GM12878 (cell line): ENCODE results near the gene OR2T27.

Experiments
- ASH2L ChIP-seq: fragments of 300-600, 200-600 bp; sonication (generic); IDR thresholded peaks from 2 replicates; pipeline ENCODE4 v1.6.1; 2017; ENCODE audit warnings: low read depth, mild to moderate bottlenecking, borderline replicate concordance
- BRCA1 ChIP-seq: IDR thresholded peaks from 2 replicates; pipeline ENCODE4 v1.6.1; 2011; ENCODE audit warnings: low read depth, low read length, improper control_type of control experiment
- CBX5 ChIP-seq: sonication (generic); IDR thresholded peaks from 2 replicates; pipeline ENCODE4 v1.6.1; 2016; ENCODE audit warnings: low read depth, moderate library complexity, mild to moderate bottlenecking, inconsistent platforms
- FOXM1 ChIP-seq: IDR thresholded peaks from 2 replicates; pipeline ENCODE4 v1.6.1; 2012; ENCODE audit warnings: low read depth, mild to moderate bottlenecking, inconsistent platforms, low read length, moderate library complexity
- HDGF ChIP-seq: fragments of 450-650 bp; IDR thresholded peaks from 2 replicates; pipeline ENCODE4 v1.6.1; 2016; ENCODE audit warnings: antibody characterized with exemption
- JUNB ChIP-seq: IDR thresholded peaks from 2 replicates; pipeline ENCODE4 v1.6.1; 2016; ENCODE audit warnings: antibody characterized with exemption, mild to moderate bottlenecking
- MEF2B ChIP-seq: fragments of 450-650 bp; IDR thresholded peaks from 2 replicates; pipeline ENCODE4 v1.6.1; 2018; ENCODE audit warnings: mild to moderate bottlenecking, moderate library complexity; ENCODE audit not compliant: partially characterized antibody, poor library complexity, severe bottlenecking
- MXI1 ChIP-seq: fragments of 150-350 bp; IDR thresholded peaks from 2 replicates; pipeline ENCODE4 v1.6.1; 2011; ENCODE audit warnings: low read depth, mild to moderate bottlenecking, inconsistent platforms, low read length, improper control_type of control experiment
- MYC ChIP-seq: IDR thresholded peaks from 2 replicates; pipeline ENCODE4 v1.6.1; 2011; ENCODE audit warnings: mild to moderate bottlenecking, low read length, moderate library complexity, inconsistent platforms; ENCODE audit not compliant: insufficient read depth, insufficient replicate concordance, insufficient read length, severe bottlenecking
- RAD21 ChIP-seq: IDR thresholded peaks from 2 replicates; pipeline ENCODE4 v1.6.1; 2011; ENCODE audit warnings: mild to moderate bottlenecking, low read depth, low read length, moderate library complexity; ENCODE audit not compliant: insufficient read depth
- STAT3 ChIP-seq: IDR thresholded peaks from 2 replicates; pipeline ENCODE4 v1.6.1; 2011; ENCODE audit warnings: low read depth, low read length, improper control_type of control experiment
- ZNF384 ChIP-seq: IDR thresholded peaks from 2 replicates; pipeline ENCODE4 v1.6.1; 2012; ENCODE audit warnings: low read depth, mild to moderate bottlenecking, low read length, improper control_type of control experiment, borderline replicate concordance
- TF ChIP-seq, protein P1 (sequence below), 3 experiments: IDR thresholded peaks in 2 of 3; conservative IDR thresholded peaks in 1 of 3; 2 replicates each; pipeline ENCODE4 v1.5.1; 2011; ENCODE audit warnings: low read depth in 3 of 3, low read length in 3 of 3, mild to moderate bottlenecking in 3 of 3, control low read depth in 2 of 3, moderate library complexity in 2 of 3, inconsistent platforms in 1 of 3, mixed read lengths in 1 of 3; ENCODE audit not compliant: control insufficient read depth in 2 of 3, insufficient read depth in 1 of 3; ENCODE audit errors: extremely low read depth in 1 of 3
- TF ChIP-seq, protein P2 (sequence below): IDR thresholded peaks from 2 replicates; pipeline ENCODE4 v1.6.1; 2011; ENCODE audit warnings: low read depth, mild to moderate bottlenecking, low read length, moderate library complexity, borderline replicate concordance; ENCODE audit errors: extremely low read depth

DNA sequence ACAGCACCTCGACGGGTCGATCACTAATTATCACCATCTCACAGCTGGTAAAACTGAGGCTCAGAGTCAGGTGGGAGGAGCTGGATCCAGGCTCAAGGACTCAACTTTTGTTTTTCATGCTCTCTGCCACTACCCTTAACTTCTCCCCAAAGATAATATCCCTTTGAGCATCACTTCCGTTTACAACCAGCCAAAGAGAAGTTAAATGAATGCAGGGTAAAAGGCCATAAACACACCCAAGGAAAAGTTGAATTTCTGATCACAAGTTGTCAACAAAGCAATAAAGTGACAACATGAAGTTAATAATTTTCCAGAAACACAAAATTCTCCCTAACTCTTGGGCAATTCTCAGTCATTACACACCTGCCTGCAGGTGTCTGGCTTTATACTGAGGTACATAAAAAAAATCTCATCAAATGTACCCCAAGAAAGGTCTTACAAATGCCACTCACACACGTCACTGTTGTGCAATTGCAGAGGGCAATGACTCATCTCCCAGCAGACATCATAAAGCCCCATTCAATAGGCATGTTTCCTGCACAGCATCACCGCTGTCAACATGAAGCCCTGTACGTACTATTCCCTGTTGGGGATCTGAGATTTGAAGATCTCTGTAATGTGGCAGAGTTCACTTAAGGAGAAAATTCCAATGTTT lies 23.8 kb downstream of the OR2T27 start:
- TF ChIP-seq, protein P1, sequence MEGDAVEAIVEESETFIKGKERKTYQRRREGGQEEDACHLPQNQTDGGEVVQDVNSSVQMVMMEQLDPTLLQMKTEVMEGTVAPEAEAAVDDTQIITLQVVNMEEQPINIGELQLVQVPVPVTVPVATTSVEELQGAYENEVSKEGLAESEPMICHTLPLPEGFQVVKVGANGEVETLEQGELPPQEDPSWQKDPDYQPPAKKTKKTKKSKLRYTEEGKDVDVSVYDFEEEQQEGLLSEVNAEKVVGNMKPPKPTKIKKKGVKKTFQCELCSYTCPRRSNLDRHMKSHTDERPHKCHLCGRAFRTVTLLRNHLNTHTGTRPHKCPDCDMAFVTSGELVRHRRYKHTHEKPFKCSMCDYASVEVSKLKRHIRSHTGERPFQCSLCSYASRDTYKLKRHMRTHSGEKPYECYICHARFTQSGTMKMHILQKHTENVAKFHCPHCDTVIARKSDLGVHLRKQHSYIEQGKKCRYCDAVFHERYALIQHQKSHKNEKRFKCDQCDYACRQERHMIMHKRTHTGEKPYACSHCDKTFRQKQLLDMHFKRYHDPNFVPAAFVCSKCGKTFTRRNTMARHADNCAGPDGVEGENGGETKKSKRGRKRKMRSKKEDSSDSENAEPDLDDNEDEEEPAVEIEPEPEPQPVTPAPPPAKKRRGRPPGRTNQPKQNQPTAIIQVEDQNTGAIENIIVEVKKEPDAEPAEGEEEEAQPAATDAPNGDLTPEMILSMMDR (IDR thresholded peaks at IDR 0.05 in 2 of 3, conservative IDR thresholded peaks at IDR 0.05 in 1 of 3; ENCODE audit: control insufficient read depth in 2 of 3, extremely low read depth in 1 of 3, insufficient read depth in 1 of 3, low read depth in 3 of 3, low read length in 3 of 3) = no peak
- TF ChIP-seq, protein P2, sequence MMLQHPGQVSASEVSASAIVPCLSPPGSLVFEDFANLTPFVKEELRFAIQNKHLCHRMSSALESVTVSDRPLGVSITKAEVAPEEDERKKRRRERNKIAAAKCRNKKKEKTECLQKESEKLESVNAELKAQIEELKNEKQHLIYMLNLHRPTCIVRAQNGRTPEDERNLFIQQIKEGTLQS = no peak
- TF ChIP-seq BRCA1 (no peak), CBX5 (no peak), RAD21 (no peak), MEF2B (no peak), HDGF (no peak), MYC (no peak), MXI1 (no peak), ZNF384 (no peak), STAT3 (no peak), FOXM1 (no peak), ASH2L (no peak), JUNB (no peak)
